ENCODE measurements around the gene FAM204A.

DNA sequence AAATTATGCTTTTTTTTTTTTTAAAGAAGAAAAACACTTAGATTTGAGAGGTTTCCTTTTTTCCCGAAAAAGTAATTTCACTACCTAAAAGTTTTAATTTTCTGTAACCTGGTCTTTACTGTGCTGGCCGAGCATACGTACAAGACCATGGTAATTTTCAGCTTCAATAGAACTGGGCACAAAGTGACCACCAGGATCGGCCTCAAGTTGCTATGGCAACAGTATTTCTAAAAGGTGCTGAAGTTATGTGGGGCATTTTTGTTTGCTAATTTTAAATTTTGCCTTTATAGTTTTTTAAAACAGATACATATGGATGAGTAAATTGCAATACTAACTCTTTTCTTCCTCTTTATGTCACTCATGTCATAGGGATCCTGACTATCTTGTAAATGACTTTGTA, 69.4 kb downstream of the FAM204A start:
- TF ChIP-seq, protein P1, sequence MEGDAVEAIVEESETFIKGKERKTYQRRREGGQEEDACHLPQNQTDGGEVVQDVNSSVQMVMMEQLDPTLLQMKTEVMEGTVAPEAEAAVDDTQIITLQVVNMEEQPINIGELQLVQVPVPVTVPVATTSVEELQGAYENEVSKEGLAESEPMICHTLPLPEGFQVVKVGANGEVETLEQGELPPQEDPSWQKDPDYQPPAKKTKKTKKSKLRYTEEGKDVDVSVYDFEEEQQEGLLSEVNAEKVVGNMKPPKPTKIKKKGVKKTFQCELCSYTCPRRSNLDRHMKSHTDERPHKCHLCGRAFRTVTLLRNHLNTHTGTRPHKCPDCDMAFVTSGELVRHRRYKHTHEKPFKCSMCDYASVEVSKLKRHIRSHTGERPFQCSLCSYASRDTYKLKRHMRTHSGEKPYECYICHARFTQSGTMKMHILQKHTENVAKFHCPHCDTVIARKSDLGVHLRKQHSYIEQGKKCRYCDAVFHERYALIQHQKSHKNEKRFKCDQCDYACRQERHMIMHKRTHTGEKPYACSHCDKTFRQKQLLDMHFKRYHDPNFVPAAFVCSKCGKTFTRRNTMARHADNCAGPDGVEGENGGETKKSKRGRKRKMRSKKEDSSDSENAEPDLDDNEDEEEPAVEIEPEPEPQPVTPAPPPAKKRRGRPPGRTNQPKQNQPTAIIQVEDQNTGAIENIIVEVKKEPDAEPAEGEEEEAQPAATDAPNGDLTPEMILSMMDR (IDR thresholded peaks at IDR 0.05): no peak
- no peak for TF ChIP-seq POLR2A (IDR thresholded peaks at IDR 0.05)

Data from uterus (tissue), 2 donors.